Keratinocyte (primary cell): ENCODE results near the gene SCCPDH. TPM values are rescaled to one million over a fixed set of nuclear protein-coding genes. Genes with fewer than 3 reads are reported as not detected.

Source experiments
- DNase-seq: peaks from one replicate; pipeline ENCODE4 v3.0.0-alpha.2; 2011; ENCODE audit warnings: low read depth, missing footprints, low spot score
- FAIRE-seq: peaks from 2 replicates; lab custom pipeline; 2011; peaks lifted over from hg19 to GRCh38; lab: Jason Lieb, UNC
- H2AFZ ChIP-seq: 2 replicates; pipeline ENCODE4 v1.6.0; 2012; ENCODE audit warnings: low read length, control low read depth, inconsistent platforms; ENCODE audit not compliant: control insufficient read depth
- H3K27ac ChIP-seq: 2 replicates; pipeline ENCODE4 v1.5.1; 2011; ENCODE audit warnings: low read length; ENCODE audit not compliant: control insufficient read depth, insufficient read depth
- H3K27me3 ChIP-seq: 3 replicates; pipeline ENCODE4 v1.6.0; 2011; ENCODE audit warnings: low read length; ENCODE audit not compliant: control insufficient read depth, insufficient read depth; ENCODE audit errors: extremely low read depth
- H3K36me3 ChIP-seq, 2 experiments: 2 replicates in 1 of 2; 3 replicates in 1 of 2; pipeline ENCODE4 v1.5.1; 2011; ENCODE audit warnings: low read length in 2 of 2, mild to moderate bottlenecking in 1 of 2; ENCODE audit not compliant: control insufficient read depth in 2 of 2, insufficient read depth in 2 of 2; ENCODE audit errors: extremely low read depth in 1 of 2
- H3K4me1 ChIP-seq: 3 replicates; pipeline ENCODE4 v1.5.1; 2011; ENCODE audit warnings: low read length; ENCODE audit not compliant: control insufficient read depth, insufficient read depth; ENCODE audit errors: extremely low read depth
- H3K4me2 ChIP-seq: 3 replicates; pipeline ENCODE4 v1.6.0; 2011; ENCODE audit warnings: low read depth, low read length; ENCODE audit not compliant: control insufficient read depth, insufficient read depth; ENCODE audit errors: extremely low read depth
- H3K4me3 ChIP-seq, 3 experiments: fragments of 200-600 bp in 1 of 3; sonication (generic) in 1 of 3; 2 replicates in 2 of 3; 3 replicates in 1 of 3; pipeline ENCODE4 v1.5.1; 2011 to 2016; ENCODE audit warnings: low read length in 3 of 3, mild to moderate bottlenecking in 3 of 3, control low read depth in 2 of 3, inconsistent platforms in 1 of 3, low read depth in 1 of 3, mixed read lengths in 1 of 3, mixed run types in 1 of 3, moderate library complexity in 1 of 3; ENCODE audit not compliant: control insufficient read depth in 2 of 3, insufficient read depth in 2 of 3; ENCODE audit errors: extremely low read depth in 1 of 3
- H3K79me2 ChIP-seq: 2 replicates; pipeline ENCODE4 v1.6.0; 2012; ENCODE audit warnings: low read length; ENCODE audit not compliant: control insufficient read depth, insufficient read depth
- H3K9ac ChIP-seq: 3 replicates; pipeline ENCODE4 v1.6.0; 2011; ENCODE audit warnings: low read length; ENCODE audit not compliant: control insufficient read depth, insufficient read depth; ENCODE audit errors: extremely low read depth
- H3K9me1 ChIP-seq: 3 replicates; pipeline ENCODE4 v1.6.0; 2011; ENCODE audit warnings: low read length; ENCODE audit not compliant: control insufficient read depth, insufficient read depth; ENCODE audit errors: extremely low read depth
- H3K9me3 ChIP-seq: 2 replicates; pipeline ENCODE4 v1.5.1; 2012; ENCODE audit warnings: low read depth, low read length; ENCODE audit not compliant: control insufficient read depth
- H4K20me1 ChIP-seq: 3 replicates; pipeline ENCODE4 v1.6.0; 2011; ENCODE audit warnings: low read length; ENCODE audit not compliant: control insufficient read depth, insufficient read depth; ENCODE audit errors: extremely low read depth
- CTCF ChIP-seq, 3 experiments: IDR thresholded peaks in 1 of 3; conservative IDR thresholded peaks in 1 of 3; optimal IDR thresholded peaks in 1 of 3; 2 replicates in 2 of 3; 3 replicates in 1 of 3; pipeline versions ENCODE3 to v1.5.1; 2011; ENCODE audit warnings: low read length in 3 of 3, mild to moderate bottlenecking in 3 of 3, moderate library complexity in 2 of 3, control low read depth in 1 of 3, inconsistent platforms in 1 of 3; ENCODE audit not compliant: insufficient read depth in 2 of 3; ENCODE audit errors: extremely low read depth in 1 of 3
- EZH2 ChIP-seq: IDR thresholded peaks from one replicate; pipeline ENCODE4 v1.6.1; 2012; ENCODE audit warnings: inconsistent platforms, mild to moderate bottlenecking, low read length, moderate library complexity
- dilution Hi-C: fragments of 300-500 bp; cut with MboI; formaldehyde crosslinking; loops from one replicate; pipeline ENCODE4 v1.7.0; 2020; ENCODE audit warnings: low sequenced_read_pairs; ENCODE audit not compliant: extremely low pct_ligation_motif_present
- polyA plus RNA-seq, 5 experiments: library from polyadenylated mRNA; depleted of rRNA in 3 of 5; stranded (reverse) in 3 of 5; stranded (forward) in 1 of 5; unstranded in 1 of 5; fragments of >200 nt; gene quantifications; 1 replicate in 1 of 5; 2 replicates in 3 of 5; 3 replicates in 1 of 5; pipeline versions ENCODE4 v1.2.1 to v1.2.3, GENCODE V29; 2011 to 2012; ENCODE audit warnings: missing spikeins in 2 of 5, low read depth in 1 of 5, low replicate concordance in 1 of 5
- small RNA-seq, 3 experiments: library from RNA; depleted of rRNA; stranded (forward); fragments of <200 nt; gene quantifications; one replicate each; pipeline ENCODE3, GENCODE V24; 2012; ENCODE audit warnings: low read depth in 3 of 3, low replicate concordance in 1 of 3; ENCODE audit not compliant: insufficient read length in 3 of 3

SCCPDH gene
- polyA plus RNA-seq, 1 donor (not counting 4 experiments of a cell fraction or from before 2014, with no cell fraction given) = 4.3 TPM

DNA sequence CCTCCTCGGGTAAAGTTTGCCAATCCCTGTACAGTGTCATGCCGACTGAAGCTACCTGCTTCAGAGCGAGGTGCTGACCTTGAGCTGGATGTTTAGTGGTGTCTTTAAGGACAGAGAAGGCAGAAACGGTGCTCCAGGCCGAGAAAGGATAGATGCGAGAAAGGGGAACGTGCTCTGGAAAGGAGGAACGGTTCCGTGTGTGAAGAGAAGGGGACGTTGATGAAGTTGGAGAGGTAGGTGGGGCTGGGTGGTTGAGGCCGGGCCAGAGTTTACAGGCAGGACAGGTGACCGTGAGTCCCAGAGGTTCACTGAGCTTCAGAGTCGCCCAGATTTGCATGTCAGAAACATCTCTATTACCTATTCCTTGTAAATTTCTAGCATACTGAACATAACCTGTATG, 90.7 kb downstream of the SCCPDH start:
- Histone ChIP-seq H4K20me1 (no peaks in the 10 kb centered on the region), H3K9ac (no peak overlapping the region), H3K4me2 (no peak overlapping the region), H3K27ac (no peak overlapping the region), H3K4me1 (no peaks in the 10 kb centered on the region), H3K36me3 (no peaks in the 10 kb centered on the region), H3K4me3 (no peak overlapping the region), H2AFZ (no peak overlapping the region), H3K79me2 (no peaks in the 10 kb centered on the region), H3K9me3 (no peaks in the 10 kb centered on the region), H3K9me1 (no peaks in the 10 kb centered on the region), H3K27me3 (no peaks in the 10 kb centered on the region)
- no peak for DNase-seq
- dilution Hi-C loops = no loop called here
- no peak for FAIRE-seq
- TF ChIP-seq EZH2 (no peak), CTCF (optimal IDR thresholded peaks at IDR 0.05 in 1 of 3, IDR thresholded peaks at IDR 0.05 in 1 of 3, conservative IDR thresholded peaks at IDR 0.05 in 1 of 3; ENCODE audit: extremely low read depth in 1 of 3, insufficient read depth in 2 of 3, low read length in 3 of 3) (no peak)

DNA sequence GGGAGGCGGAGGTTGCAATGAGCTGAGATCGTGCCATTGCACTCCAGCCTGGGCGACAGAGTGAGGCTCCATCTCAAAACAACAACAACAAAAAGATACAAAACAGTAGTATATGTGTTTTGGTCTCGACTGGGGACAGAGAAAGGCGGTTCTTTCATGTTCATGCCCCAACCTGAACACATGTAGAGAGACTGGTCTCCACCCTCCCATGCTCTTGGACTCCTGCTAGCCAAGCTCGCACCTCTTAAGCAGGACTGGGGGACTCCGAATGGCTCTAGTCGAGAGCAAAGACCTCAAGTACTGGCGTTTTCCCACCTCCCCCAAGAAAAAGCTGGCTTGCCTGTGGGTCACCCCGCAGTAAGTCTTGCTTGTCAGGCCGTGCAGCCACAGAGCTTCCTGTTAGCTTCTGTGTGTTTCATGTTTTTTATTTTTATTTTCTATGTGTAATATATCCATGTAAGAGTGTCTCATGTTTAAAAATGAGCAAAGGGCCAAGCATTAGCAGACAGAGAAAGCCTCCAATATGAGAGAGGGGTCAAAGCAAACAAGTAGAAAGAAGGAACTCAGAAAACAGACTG, 91.6 kb downstream of the SCCPDH start:
- no peak for FAIRE-seq
- dilution Hi-C loops = no loop called here
- Histone ChIP-seq H3K9me3 (no peaks in the 10 kb centered on the region), H3K9ac (no peak overlapping the region), H3K9me1 (no peaks in the 10 kb centered on the region), H4K20me1 (no peaks in the 10 kb centered on the region), H3K4me1 (no peaks in the 10 kb centered on the region), H3K27me3 (no peaks in the 10 kb centered on the region), H3K36me3 (no peaks in the 10 kb centered on the region), H3K79me2 (no peaks in the 10 kb centered on the region), H3K4me2 (no peak overlapping the region), H3K4me3 (no peak overlapping the region), H3K27ac (no peak overlapping the region), H2AFZ (peak overlapping the region; percentile 63)
- no peak for DNase-seq
- TF ChIP-seq EZH2 (no peak), CTCF (optimal IDR thresholded peaks at IDR 0.05 in 1 of 3, IDR thresholded peaks at IDR 0.05 in 1 of 3, conservative IDR thresholded peaks at IDR 0.05 in 1 of 3; ENCODE audit: extremely low read depth in 1 of 3, insufficient read depth in 2 of 3, low read length in 3 of 3) (no peak)

Small RNA genes lying within 50 kb of the gene (small RNA-seq; reads per million reads assigned to genes)
- 0 reads per million in 3 experiments for gene AC113174.1

Other genes starting within 250 kb of the SCCPDH start
- gene SMYD3, start 217.1 kb upstream of the SCCPDH start, polyA plus RNA-seq = 23.0 to 31.0 TPM (median 29.3 TPM) in 3 replicates
- 13.4 to 28.6 TPM (median 17.7 TPM) in 3 replicates for gene TFB2M, start 158.1 kb upstream of the SCCPDH start, polyA plus RNA-seq
- 6.7 to 9.8 TPM (median 7.1 TPM) in 3 replicates for gene CNST, start 158.0 kb upstream of the SCCPDH start, polyA plus RNA-seq
- 16.5 to 22.2 TPM (median 16.8 TPM) in 3 replicates for gene AHCTF1, start 207.5 kb downstream of the SCCPDH start, polyA plus RNA-seq